Measurements from ENCODE around the gene MRC1. TPM values are rescaled to one million over a fixed set of nuclear protein-coding genes. Genes with fewer than 3 reads are reported as not detected.
A peak's percentile ranks its signal among the peaks of the same experiment; 100 is the strongest.
"Not testable (repeated sequence)": the region's sequence is repeated elsewhere in the genome, so short reads cannot be mapped to it uniquely, and the experiment has no call there.

MRC1 gene
- total and polyA plus RNA-seq, 9 of the 15 experiments (the other 6 are each of a cell fraction or from before 2014, with no cell fraction given): 0.01 to 0.20 (median 0.03) TPM; not detected in 5

GRCh38 chr10:17950269-17950668 lies 141.1 kb downstream of the MRC1 start:
- FAIRE-seq; H3K79me2 ChIP-seq (ENCODE audit: control insufficient read depth, insufficient read depth, low read length); H3K9ac ChIP-seq (ENCODE audit: insufficient read depth in 1 of 2, low read depth in 2 of 2, low read length in 2 of 2); in situ Hi-C loops (cut with MboI); CTCF ChIA-PET (ENCODE audit: low intra/inter-chr PET ratio); BruUV-seq (replicated peaks); H3K9me3 ChIP-seq (replicated peaks; ENCODE audit: control insufficient read depth, insufficient read depth, low read depth, low read length); H2AFZ ChIP-seq (ENCODE audit: low read depth, low read length); H3K4me1 ChIP-seq (replicated peaks in 1 of 2; ENCODE audit: control insufficient read depth in 2 of 2, insufficient read depth in 2 of 2, low read length in 2 of 2); H3K36me3 ChIP-seq (ENCODE audit: control insufficient read depth, insufficient read depth, low read length); H4K20me1 ChIP-seq (replicated peaks; ENCODE audit: control insufficient read depth, insufficient read depth, low read length); H3K4me3 ChIP-seq; H3K9me1 ChIP-seq (ENCODE audit: control insufficient read depth, insufficient read depth, low read length); H3K27me3 ChIP-seq (ENCODE audit: control insufficient read depth in 2 of 2, insufficient read depth in 2 of 2, low read length in 2 of 2); H3K27ac ChIP-seq (ENCODE audit: extremely low read depth, low read depth, low read length); H3K4me2 ChIP-seq (ENCODE audit: insufficient read depth, low read length); intact Hi-C loops (cut with micrococcal nuclease): not testable (repeated sequence)
- peak in 1 of 4 experiments; percentile 3 for DNase-seq (ENCODE audit: extremely low read depth in 1 of 4, low spot score in 3 of 4)
- peak; percentile 28; the same call in 2 of the 3 replicates for ATAC-seq
- POLR2A ChIA-PET: interaction anchor here (0.9 to 1.0 kb wide), 2 partner anchors 17 to 35 kb away, joined by 4 to 5 read pairs; no protein-coding TSS in a partner anchor
- TF ChIP-seq C11orf30 (IDR thresholded peaks at IDR 0.05; ENCODE audit: low read depth) (peak; percentile 43; the same call in 1 of the 2 replicates), ZNF316 (IDR thresholded peaks at IDR 0.05) (peak; percentile 49; the same call in 1 of the 2 replicates), NFYB (IDR thresholded peaks at IDR 0.05; ENCODE audit: extremely low read depth, insufficient read length) (peak; percentile 57)
- 8% methylated on average over 7 of the region's 7 CpGs for WGBS (ENCODE audit: insufficient coverage, low coverage, missing lambda C conversion rate)

- WGBS (ENCODE audit: insufficient coverage, low coverage, missing lambda C conversion rate): 0% methylated on average over 18 of the region's 22 CpGs
- no peaks in the 10 kb centered on the region for H3K36me3 ChIP-seq (ENCODE audit: control insufficient read depth, insufficient read depth, low read length)
- intact Hi-C loops (cut with micrococcal nuclease): no loop called here
- H3K27me3 ChIP-seq (ENCODE audit: control insufficient read depth in 2 of 2, insufficient read depth in 2 of 2, low read length in 2 of 2): 0 out of 5 replicates have a peak, but pooled peaks cover 0 to under 1% of the 10 kb centered on the region in 2 experiments
- no peak overlapping the region for H3K4me3 ChIP-seq
- CTCF ChIA-PET (ENCODE audit: low intra/inter-chr PET ratio): no interaction called here
- H3K4me1 ChIP-seq (replicated peaks in 1 of 2; ENCODE audit: control insufficient read depth in 2 of 2, insufficient read depth in 2 of 2, low read length in 2 of 2): peaks cover 0 to 4% of the 10 kb centered on the region in 2 experiments; a peak in 1 of 5 replicates
- no peak for TF ChIP-seq ARID4B (CRISPR knock-in tag; IDR thresholded peaks at IDR 0.05)
- no peak for TF ChIP-seq MCM2 (IDR thresholded peaks at IDR 0.05; ENCODE audit: low read depth)
- no peak for TF ChIP-seq ZNF253 (CRISPR knock-in tag; conservative IDR thresholded peaks at IDR 0.05)
- no peak for TF ChIP-seq HOXB6 (CRISPR knock-in tag; IDR thresholded peaks at IDR 0.05; ENCODE audit: borderline replicate concordance)
- TF ChIP-seq ZNF143 (CRISPR knock-in tag; IDR thresholded peaks at IDR 0.05): no peak
- no peak for TF ChIP-seq PHF8 (IDR thresholded peaks at IDR 0.05; ENCODE audit: borderline replicate concordance, low read length)
- no peak for TF ChIP-seq BDP1 (IDR thresholded peaks at IDR 0.05; ENCODE audit: insufficient read depth, insufficient read length)
- H3K9me1 ChIP-seq (ENCODE audit: control insufficient read depth, insufficient read depth, low read length): no peaks in the 10 kb centered on the region
- no peaks in the 10 kb centered on the region for H3K9me3 ChIP-seq (replicated peaks; ENCODE audit: control insufficient read depth, insufficient read depth, low read depth, low read length)
- H3K9ac ChIP-seq (ENCODE audit: insufficient read depth in 1 of 2, low read depth in 2 of 2, low read length in 2 of 2): no peak overlapping the region
- no peak for DNase-seq (ENCODE audit: extremely low read depth in 1 of 4, low spot score in 3 of 4)
- ATAC-seq: no peak
- BruUV-seq (replicated peaks): no TSS peak
- POLR2A ChIA-PET: interaction anchor here (0.9 to 1.0 kb wide), 2 partner anchors 17 to 35 kb away, joined by 4 to 5 read pairs; no protein-coding TSS in a partner anchor
- H2AFZ ChIP-seq (ENCODE audit: low read depth, low read length): no peak overlapping the region
- H3K79me2 ChIP-seq (ENCODE audit: control insufficient read depth, insufficient read depth, low read length): no peaks in the 10 kb centered on the region
- no peaks in the 10 kb centered on the region for H4K20me1 ChIP-seq (replicated peaks; ENCODE audit: control insufficient read depth, insufficient read depth, low read length)
- H3K27ac ChIP-seq (ENCODE audit: extremely low read depth, low read depth, low read length): no peak overlapping the region
- FAIRE-seq: no peak
- in situ Hi-C loops (cut with MboI): no loop called here
- H3K4me2 ChIP-seq (ENCODE audit: insufficient read depth, low read length): no peak overlapping the region
Measured at GRCh38 chr10:17950726-17951125, 141.6 kb downstream of the MRC1 start.

Measured in K562 (cell line).